Muscle layer of duodenum (tissue), 2 donors: ENCODE results near the gene GAL3ST3.

Experiments used
- H3K27ac ChIP-seq: one replicate; pipeline ENCODE4 v1.7.0; 2013; ENCODE audit warnings: mild to moderate bottlenecking, low read length
- H3K27me3 ChIP-seq: one replicate; pipeline ENCODE4 v1.7.0; 2013; ENCODE audit warnings: low read depth, mild to moderate bottlenecking, control low read depth, low read length
- H3K36me3 ChIP-seq, 2 donors: one replicate each; pipeline ENCODE4 v1.7.0; 2013; ENCODE audit warnings: low read length in 2 of 2, control low read depth in 1 of 2, mild to moderate bottlenecking in 1 of 2; ENCODE audit not compliant: insufficient read depth in 2 of 2, control insufficient read depth in 1 of 2
- H3K4me1 ChIP-seq, 2 donors: one replicate each; pipeline ENCODE4 v1.7.0; 2013; ENCODE audit warnings: low read length in 2 of 2, mild to moderate bottlenecking in 2 of 2, control low read depth in 1 of 2, moderate library complexity in 1 of 2; ENCODE audit not compliant: insufficient read depth in 2 of 2, control insufficient read depth in 1 of 2
- H3K4me3 ChIP-seq, 2 donors: one replicate each; pipeline ENCODE4 v1.7.0; 2013; ENCODE audit warnings: low read length in 2 of 2, low read depth in 1 of 2, mild to moderate bottlenecking in 1 of 2
- H3K9me3 ChIP-seq, 2 donors: one replicate each; pipeline ENCODE4 v1.7.0; 2013; ENCODE audit warnings: low read length in 2 of 2, control low read depth in 1 of 2, mild to moderate bottlenecking in 1 of 2; ENCODE audit not compliant: control insufficient read depth in 1 of 2
- donor health status: healthy.

The GAL3ST3 gene

GRCh38 chr11:66052664-66052982 lies 3.7 kb upstream of the GAL3ST3 start:
- H3K36me3 ChIP-seq: peaks cover 30% of the 10 kb centered on the region in 2 donors
- peaks cover 13 to 22% of the 10 kb centered on the region in 2 donors for H3K4me1 ChIP-seq
- no peaks in the 10 kb centered on the region for H3K9me3 ChIP-seq
- peak overlapping the region; percentile 80 to 100 for H3K4me3 ChIP-seq
- H3K27ac ChIP-seq: peak overlapping the region; percentile 85
- peaks cover 3% of the 10 kb centered on the region for H3K27me3 ChIP-seq

- Histone ChIP-seq H3K36me3 (peaks cover 24% of the 10 kb centered on the region in 2 donors), H3K4me1 (peaks cover 13 to 22% of the 10 kb centered on the region in 2 donors), H3K27ac (peak within 1 kb of the TSS; percentile 86), H3K27me3 (peaks cover 3% of the 10 kb centered on the region), H3K4me3 (peak within 1 kb of the TSS; percentile 80 to 100), H3K9me3 (no peaks in the 10 kb centered on the region)
These were observed 3.1 kb upstream of the GAL3ST3 start, which contains the start of gene SF3B2 for GRCh38 chr11:66051766-66052663. SF3B2 (plus strand) TSS chr11:66052364; CDS start chr11:66052385, 21 bp downstream.

- Histone ChIP-seq H3K27me3 (peaks cover 3% of the 10 kb centered on the region), H3K36me3 (peaks cover 17 to 18% of the 10 kb centered on the region in 2 donors), H3K4me3 (peak overlapping the region; percentile 80 to 100), H3K4me1 (peaks cover 13 to 22% of the 10 kb centered on the region in 2 donors), H3K9me3 (no peaks in the 10 kb centered on the region), H3K27ac (peak overlapping the region; percentile 86)
These were observed 2.4 kb upstream of the GAL3ST3 start for GRCh38 chr11:66051371-66051765.

GRCh38 chr11:66050581-66051231 lies 1.7 kb upstream of the GAL3ST3 start:
- Histone ChIP-seq H3K4me1 (peaks cover 13 to 22% of the 10 kb centered on the region in 2 donors), H3K9me3 (no peaks in the 10 kb centered on the region), H3K4me3 (peak overlapping the region in 1 of 2 donors; percentile 80), H3K36me3 (peaks cover 14 to 15% of the 10 kb centered on the region in 2 donors), H3K27ac (peak overlapping the region; percentile 86), H3K27me3 (peaks cover 3% of the 10 kb centered on the region)

GRCh38 chr11:66047541-66048365 lies 1.2 kb downstream of the GAL3ST3 start:
- Histone ChIP-seq H3K36me3 (no peaks in the 10 kb centered on the region), H3K9me3 (no peaks in the 10 kb centered on the region), H3K27me3 (peaks cover 3% of the 10 kb centered on the region), H3K4me1 (peaks cover 6 to 14% of the 10 kb centered on the region in 2 donors), H3K4me3 (no peak overlapping the region), H3K27ac (no peak overlapping the region)

- H3K27ac ChIP-seq: no peak overlapping the region
- no peaks in the 10 kb centered on the region for H3K36me3 ChIP-seq
- no peak overlapping the region for H3K4me3 ChIP-seq
- H3K4me1 ChIP-seq: peaks cover 6 to 12% of the 10 kb centered on the region in 2 donors
- no peaks in the 10 kb centered on the region for H3K9me3 ChIP-seq
- peaks cover 3% of the 10 kb centered on the region for H3K27me3 ChIP-seq
These were observed 2.1 kb downstream of the GAL3ST3 start for GRCh38 chr11:66046901-66047300.

GRCh38 chr11:66045177-66045639 lies 3.8 kb downstream of the GAL3ST3 start:
- no peak overlapping the region for H3K4me3 ChIP-seq
- no peaks in the 10 kb centered on the region for H3K36me3 ChIP-seq
- no peak overlapping the region for H3K27ac ChIP-seq
- H3K9me3 ChIP-seq: no peaks in the 10 kb centered on the region
- peaks cover 0 to 12% of the 10 kb centered on the region in 2 donors for H3K4me1 ChIP-seq
- peaks cover 3% of the 10 kb centered on the region for H3K27me3 ChIP-seq

- Histone ChIP-seq H3K4me1 (peaks cover 0 to 12% of the 10 kb centered on the region in 2 donors), H3K4me3 (no peak overlapping the region), H3K27me3 (peaks cover 3% of the 10 kb centered on the region), H3K9me3 (no peaks in the 10 kb centered on the region), H3K36me3 (no peaks in the 10 kb centered on the region), H3K27ac (no peak overlapping the region)
These were observed 4.2 kb downstream of the GAL3ST3 start for GRCh38 chr11:66044757-66045156.

GRCh38 chr11:66042996-66043906 lies 5.7 kb downstream of the GAL3ST3 start:
- Histone ChIP-seq H3K4me3 (no peak overlapping the region), H3K9me3 (no peaks in the 10 kb centered on the region), H3K27me3 (peaks cover 2% of the 10 kb centered on the region), H3K4me1 (peaks cover 0 to 4% of the 10 kb centered on the region in 2 donors), H3K27ac (no peak overlapping the region), H3K36me3 (no peaks in the 10 kb centered on the region)

GRCh38 chr11:66042227-66042995 lies 6.5 kb downstream of the GAL3ST3 start:
- no peak overlapping the region for H3K4me3 ChIP-seq
- H3K27me3 ChIP-seq: no peaks in the 10 kb centered on the region

More at GRCh38 chr11:66042227-66042995, 6.5 kb downstream of the GAL3ST3 start:
- Histone ChIP-seq H3K9me3 (no peaks in the 10 kb centered on the region), H3K4me1 (peaks cover 0 to 4% of the 10 kb centered on the region in 2 donors), H3K36me3 (no peaks in the 10 kb centered on the region), H3K27ac (no peak overlapping the region)
